Stomach (tissue), 4 donors: ENCODE data around the gene TTC9.

Source experiments
- EP300 ChIP-seq: sonication (generic); formaldehyde crosslinking; IDR thresholded peaks from one replicate; pipeline ENCODE4 v1.6.1; 2017; ENCODE audit warnings: antibody characterized with exemption
- POLR2A ChIP-seq, 4 donors: fragments of 450-650 bp; IDR thresholded peaks; one replicate each; pipeline ENCODE4 v1.6.1; 2016; ENCODE audit warnings: antibody characterized with exemption in 4 of 4, control low read depth in 2 of 4, mild to moderate bottlenecking in 1 of 4, moderate library complexity in 1 of 4
- POLR2AphosphoS5 ChIP-seq, 3 donors: sonication (generic); formaldehyde crosslinking; IDR thresholded peaks; one replicate each; pipeline ENCODE4 v1.6.1; 2016; ENCODE audit warnings: antibody characterized with exemption in 3 of 3
- TF ChIP-seq, protein P1 (sequence below), 7 experiments: fragments of 450-650 bp in 4 of 7; fragments of 200-600 bp in 3 of 7; sonication (generic) in 3 of 7; IDR thresholded peaks; one replicate each; pipeline ENCODE4 v1.5.1; 2016 to 2019; ENCODE audit warnings: antibody characterized with exemption in 7 of 7, control low read depth in 2 of 7, mild to moderate bottlenecking in 1 of 7

DNA sequence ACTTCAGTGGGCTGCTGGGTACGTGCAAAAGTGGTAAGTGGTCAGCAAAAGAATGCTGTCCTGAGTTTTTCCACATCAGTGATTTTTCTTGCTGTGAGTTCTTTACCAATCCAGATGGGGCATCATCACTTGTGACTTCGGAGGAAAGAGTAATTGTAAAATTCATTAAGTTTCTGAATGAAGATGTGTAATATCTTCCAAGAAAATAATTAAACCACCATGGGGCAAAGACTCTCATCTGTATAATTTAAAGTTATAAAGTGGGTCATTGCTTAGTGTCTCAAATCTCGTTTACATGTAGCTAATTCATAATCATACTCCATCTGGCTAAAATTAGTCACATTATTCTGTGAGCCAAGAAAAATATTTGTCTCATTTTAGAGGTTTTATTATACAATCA is 30.5 kb upstream of the TTC9 start:
- TF ChIP-seq, protein P1, sequence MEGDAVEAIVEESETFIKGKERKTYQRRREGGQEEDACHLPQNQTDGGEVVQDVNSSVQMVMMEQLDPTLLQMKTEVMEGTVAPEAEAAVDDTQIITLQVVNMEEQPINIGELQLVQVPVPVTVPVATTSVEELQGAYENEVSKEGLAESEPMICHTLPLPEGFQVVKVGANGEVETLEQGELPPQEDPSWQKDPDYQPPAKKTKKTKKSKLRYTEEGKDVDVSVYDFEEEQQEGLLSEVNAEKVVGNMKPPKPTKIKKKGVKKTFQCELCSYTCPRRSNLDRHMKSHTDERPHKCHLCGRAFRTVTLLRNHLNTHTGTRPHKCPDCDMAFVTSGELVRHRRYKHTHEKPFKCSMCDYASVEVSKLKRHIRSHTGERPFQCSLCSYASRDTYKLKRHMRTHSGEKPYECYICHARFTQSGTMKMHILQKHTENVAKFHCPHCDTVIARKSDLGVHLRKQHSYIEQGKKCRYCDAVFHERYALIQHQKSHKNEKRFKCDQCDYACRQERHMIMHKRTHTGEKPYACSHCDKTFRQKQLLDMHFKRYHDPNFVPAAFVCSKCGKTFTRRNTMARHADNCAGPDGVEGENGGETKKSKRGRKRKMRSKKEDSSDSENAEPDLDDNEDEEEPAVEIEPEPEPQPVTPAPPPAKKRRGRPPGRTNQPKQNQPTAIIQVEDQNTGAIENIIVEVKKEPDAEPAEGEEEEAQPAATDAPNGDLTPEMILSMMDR (IDR thresholded peaks at IDR 0.05) = no peak
- no peak for TF ChIP-seq EP300
- TF ChIP-seq POLR2AphosphoS5 (IDR thresholded peaks at IDR 0.05) = no peak
- TF ChIP-seq POLR2A (IDR thresholded peaks at IDR 0.05) = no peak
